SU-DHL-6 (cell line): Measurements from ENCODE around the gene ANAPC2.
A peak's percentile ranks its signal among the peaks of the same experiment; 100 is the strongest.

ENCODE experiments used
- H2AFZ ChIP-seq: fragments of 200-600 bp; sonication (generic); 2 replicates; pipeline ENCODE4 v1.6.1; 2014; ENCODE audit warnings: low read depth, mild to moderate bottlenecking, moderate library complexity, mixed read lengths, antibody characterized with exemption, low read length; ENCODE audit not compliant: severe bottlenecking
- H3F3A ChIP-seq: fragments of 200-600 bp; shearing (Covaris generic); 2 replicates; pipeline ENCODE4 v1.6.0; 2016; ENCODE audit warnings: antibody characterized with exemption, mild to moderate bottlenecking; ENCODE audit not compliant: insufficient read depth
- H3K27ac ChIP-seq: fragments of 200-600 bp; sonication (generic); 2 replicates; pipeline ENCODE4 v1.5.1; 2016; ENCODE audit warnings: low read depth, mild to moderate bottlenecking, low read length, moderate library complexity, mixed read lengths
- H3K27me3 ChIP-seq: fragments of 200-600 bp; sonication (generic), shearing (Covaris generic); 2 replicates; pipeline ENCODE4 v1.6.0; 2014; ENCODE audit warnings: mild to moderate bottlenecking, low read length
- H3K36me3 ChIP-seq: fragments of 200-600 bp; sonication (generic); 2 replicates; pipeline ENCODE4 v1.6.1; 2014; ENCODE audit warnings: mild to moderate bottlenecking, low read length, mixed read lengths
- H3K4me2 ChIP-seq: fragments of 300-600, 200-600 bp; shearing (Covaris generic), sonication (generic); 2 replicates; pipeline ENCODE4 v1.6.0; 2014; ENCODE audit warnings: low read length, low read depth, mild to moderate bottlenecking; ENCODE audit not compliant: poor library complexity, severe bottlenecking
- H3K4me3 ChIP-seq: fragments of 200-600 bp; sonication (generic); 2 replicates; pipeline ENCODE4 v1.5.1; 2014; ENCODE audit warnings: antibody characterized with exemption, low read length, mild to moderate bottlenecking, mixed read lengths; ENCODE audit not compliant: insufficient read depth, poor library complexity, severe bottlenecking
- H3K79me2 ChIP-seq: fragments of 200-600 bp; sonication (generic); 2 replicates; pipeline ENCODE4 v1.6.1; 2014; ENCODE audit warnings: mild to moderate bottlenecking, low read length, moderate library complexity; ENCODE audit not compliant: insufficient read depth
- H3K9ac ChIP-seq: fragments of 200-600 bp; sonication (generic); 2 replicates; pipeline ENCODE4 v1.7.0; 2014; ENCODE audit warnings: mild to moderate bottlenecking, low read length
- H3K9me2 ChIP-seq: fragments of 200-600 bp; sonication (generic); replicated peaks from 2 replicates; pipeline ENCODE4 v1.6.1; 2014; ENCODE audit warnings: low read length; ENCODE audit not compliant: insufficient read depth
- H3K9me3 ChIP-seq: fragments of 200-600 bp; sonication (generic); 2 replicates; pipeline ENCODE4 v1.6.1; 2014; ENCODE audit warnings: low read length, mixed read lengths; ENCODE audit not compliant: insufficient read depth
- H4K20me1 ChIP-seq: fragments of 200-600 bp; sonication (generic); 2 replicates; pipeline ENCODE4 v1.6.1; 2014; ENCODE audit warnings: low read depth, mild to moderate bottlenecking, antibody characterized with exemption, low read length, moderate library complexity, mixed read lengths
- EZH2phosphoT487 ChIP-seq: fragments of 200-600 bp; sonication (generic), shearing (Covaris generic); conservative IDR thresholded peaks from 2 replicates; pipeline ENCODE4 v1.6.1; 2018; ENCODE audit warnings: mild to moderate bottlenecking, antibody characterized with exemption, low read length, moderate library complexity, mixed read lengths
- TF ChIP-seq, protein P1 (sequence below): fragments of 200-600 bp; sonication (generic); IDR thresholded peaks from one replicate; pipeline ENCODE4 v1.5.1; 2017; ENCODE audit warnings: antibody characterized with exemption, mild to moderate bottlenecking, low read length, moderate library complexity; ENCODE audit not compliant: insufficient read depth, poor library complexity, severe bottlenecking

ANAPC2 gene

GRCh38 chr9:137126786-137127185 is 61.6 kb downstream of the ANAPC2 start:
- Histone ChIP-seq H4K20me1 (no peaks in the 10 kb centered on the region), H3K4me2 (peak overlapping the region; percentile 87), H3K79me2 (peaks cover 15% of the 10 kb centered on the region), H3K9me2 (no peaks in the 10 kb centered on the region), H3K36me3 (no peaks in the 10 kb centered on the region), H2AFZ (no peak overlapping the region), H3K9me3 (no peaks in the 10 kb centered on the region), H3K27ac (peak overlapping the region; percentile 90), H3K9ac (peak overlapping the region; percentile 81), H3F3A (peaks cover 45% of the 10 kb centered on the region), H3K4me3 (peak overlapping the region; percentile 61), H3K27me3 (no peaks in the 10 kb centered on the region)
- no peak for TF ChIP-seq EZH2phosphoT487
- TF ChIP-seq, protein P1, sequence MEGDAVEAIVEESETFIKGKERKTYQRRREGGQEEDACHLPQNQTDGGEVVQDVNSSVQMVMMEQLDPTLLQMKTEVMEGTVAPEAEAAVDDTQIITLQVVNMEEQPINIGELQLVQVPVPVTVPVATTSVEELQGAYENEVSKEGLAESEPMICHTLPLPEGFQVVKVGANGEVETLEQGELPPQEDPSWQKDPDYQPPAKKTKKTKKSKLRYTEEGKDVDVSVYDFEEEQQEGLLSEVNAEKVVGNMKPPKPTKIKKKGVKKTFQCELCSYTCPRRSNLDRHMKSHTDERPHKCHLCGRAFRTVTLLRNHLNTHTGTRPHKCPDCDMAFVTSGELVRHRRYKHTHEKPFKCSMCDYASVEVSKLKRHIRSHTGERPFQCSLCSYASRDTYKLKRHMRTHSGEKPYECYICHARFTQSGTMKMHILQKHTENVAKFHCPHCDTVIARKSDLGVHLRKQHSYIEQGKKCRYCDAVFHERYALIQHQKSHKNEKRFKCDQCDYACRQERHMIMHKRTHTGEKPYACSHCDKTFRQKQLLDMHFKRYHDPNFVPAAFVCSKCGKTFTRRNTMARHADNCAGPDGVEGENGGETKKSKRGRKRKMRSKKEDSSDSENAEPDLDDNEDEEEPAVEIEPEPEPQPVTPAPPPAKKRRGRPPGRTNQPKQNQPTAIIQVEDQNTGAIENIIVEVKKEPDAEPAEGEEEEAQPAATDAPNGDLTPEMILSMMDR: no peak
